ENCODE data around the gene ZNF771. TPM values are rescaled to one million over a fixed set of nuclear protein-coding genes. Genes with fewer than 3 reads are reported as not detected.

Gene ZNF771
- total and polyA plus RNA-seq, 9 of the 15 experiments (the other 6 are each of a cell fraction or from before 2014, with no cell fraction given): 1.5 to 12.6 (median 4.4) TPM

DNA sequence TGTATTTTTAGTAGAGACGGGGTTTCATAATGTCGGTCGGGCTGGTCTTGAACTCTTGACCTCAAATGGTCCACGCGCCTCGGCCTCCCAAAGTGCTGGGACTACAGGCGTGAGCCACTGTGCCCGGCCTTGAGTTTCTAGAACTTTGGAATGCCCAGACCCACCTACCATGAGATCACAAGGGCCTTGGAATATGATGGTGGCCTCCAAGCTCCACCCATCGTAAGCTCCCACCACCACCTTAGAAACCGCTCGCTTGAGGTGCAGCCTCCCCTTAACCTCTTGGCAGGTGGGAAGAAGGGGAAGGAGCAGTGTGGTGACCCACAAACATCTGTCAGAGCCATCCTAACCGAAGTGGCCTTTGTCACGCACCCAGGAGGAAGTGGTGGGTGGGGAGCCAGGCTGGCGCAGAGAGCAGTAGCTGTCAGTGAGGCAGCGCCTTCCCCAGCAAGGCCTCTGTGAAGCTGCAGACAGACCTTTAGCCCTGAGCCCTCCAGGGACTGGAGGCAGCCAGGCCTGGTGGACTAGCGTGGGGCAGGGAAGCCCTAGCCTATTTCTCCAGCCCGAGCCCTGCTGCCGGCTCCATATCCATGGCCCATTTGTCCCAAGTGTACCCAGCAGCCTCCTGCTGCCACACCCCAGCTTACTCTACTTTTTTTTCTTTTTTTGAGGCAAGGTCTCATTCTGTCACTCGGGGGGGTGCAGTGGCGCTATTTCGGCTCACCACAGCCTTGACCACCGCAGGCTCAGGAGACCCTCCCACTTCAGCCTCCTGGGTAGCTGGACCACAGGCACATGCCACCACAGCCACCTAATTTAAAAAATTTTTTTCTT is 51.4 kb downstream of the ZNF771 start:
- H3K27ac ChIP-seq (ENCODE audit: extremely low read depth, low read depth, low read length): no peak overlapping the region
- peak overlapping the region; percentile 32; the same call in 1 of the 2 replicates for H2AFZ ChIP-seq (ENCODE audit: low read depth, low read length)
- no peaks in the 10 kb centered on the region for H3K9me1 ChIP-seq (ENCODE audit: control insufficient read depth, insufficient read depth, low read length)
- BruUV-seq (replicated peaks): no TSS peak
- WGBS (ENCODE audit: insufficient coverage, low coverage, missing lambda C conversion rate): 86% methylated on average over 15 of the region's 22 CpGs
- no peak overlapping the region for H3K4me3 ChIP-seq
- ChIA-PET POLR2A (interaction anchor here (0.6 to 0.8 kb wide), 4 partner anchors 13 to 382 kb away, joined by 3 read pairs; partner anchors contain the start of gene SEPHS2), CTCF (ENCODE audit: low intra/inter-chr PET ratio) (no interaction called here)
- no peak for ATAC-seq
- no peaks in the 10 kb centered on the region for H3K79me2 ChIP-seq (ENCODE audit: control insufficient read depth, insufficient read depth, low read length)
- no peaks in the 10 kb centered on the region for H3K9me3 ChIP-seq (replicated peaks; ENCODE audit: control insufficient read depth, insufficient read depth, low read depth, low read length)
- peaks cover 0 to 7% of the 10 kb centered on the region in 2 experiments; a peak in 2 of 5 replicates for H3K4me1 ChIP-seq (replicated peaks in 1 of 2; ENCODE audit: control insufficient read depth in 2 of 2, insufficient read depth in 2 of 2, low read length in 2 of 2)
- in situ Hi-C loops (cut with MboI): no loop called here
- DNase-seq (ENCODE audit: extremely low read depth in 1 of 4, low spot score in 3 of 4): no peak
- H3K9ac ChIP-seq (ENCODE audit: insufficient read depth in 1 of 2, low read depth in 2 of 2, low read length in 2 of 2): peak overlapping the region in 1 of 2 experiments; percentile 68; a peak in 2 of 4 replicates
- H3K27me3 ChIP-seq (ENCODE audit: control insufficient read depth in 2 of 2, insufficient read depth in 2 of 2, low read length in 2 of 2): no peaks in the 10 kb centered on the region
- H3K36me3 ChIP-seq (ENCODE audit: control insufficient read depth, insufficient read depth, low read length): no peaks in the 10 kb centered on the region
- no peak for FAIRE-seq
- intact Hi-C loops (cut with micrococcal nuclease): no loop called here
- H3K4me2 ChIP-seq (ENCODE audit: insufficient read depth, low read length): no peak overlapping the region
- no peak for TF ChIP-seq NFATC3 (IDR thresholded peaks at IDR 0.05)
- no peak for TF ChIP-seq SMC3 (conservative IDR thresholded peaks at IDR 0.05; ENCODE audit: insufficient read depth, low read depth, low read length)
- TF ChIP-seq GABPB1 (CRISPR knock-in tag; IDR thresholded peaks at IDR 0.05): no peak
- TF ChIP-seq ZNF449 (CRISPR knock-in tag; IDR thresholded peaks at IDR 0.05): no peak
- TF ChIP-seq NFIC (IDR thresholded peaks at IDR 0.05): no peak
- TF ChIP-seq RNF2 (IDR thresholded peaks at IDR 0.05): no peak
- TF ChIP-seq CXXC5 (CRISPR knock-in tag; IDR thresholded peaks at IDR 0.05): no peak
- no peak for TF ChIP-seq WHSC1 (IDR thresholded peaks at IDR 0.05; ENCODE audit: low read length)
- no peak for TF ChIP-seq POLR2B (IDR thresholded peaks at IDR 0.05; ENCODE audit: low read depth, partially characterized antibody)
- TF ChIP-seq FOXA3 (CRISPR knock-in tag; conservative IDR thresholded peaks at IDR 0.05 in 1 of 2, IDR thresholded peaks at IDR 0.05 in 1 of 2): no peak
- TF ChIP-seq KDM1A (IDR thresholded peaks at IDR 0.05): no peak
- TF ChIP-seq GATAD2B (IDR thresholded peaks at IDR 0.05; ENCODE audit: borderline replicate concordance): no peak
- TF ChIP-seq CTCFL (IDR thresholded peaks at IDR 0.05; ENCODE audit: borderline replicate concordance, insufficient read depth, low read depth, low read length, poor library complexity, severe bottlenecking): no peak
- no peak for TF ChIP-seq KLF6 (CRISPR knock-in tag; IDR thresholded peaks at IDR 0.05; ENCODE audit: borderline replicate concordance)
- TF ChIP-seq, protein P1, sequence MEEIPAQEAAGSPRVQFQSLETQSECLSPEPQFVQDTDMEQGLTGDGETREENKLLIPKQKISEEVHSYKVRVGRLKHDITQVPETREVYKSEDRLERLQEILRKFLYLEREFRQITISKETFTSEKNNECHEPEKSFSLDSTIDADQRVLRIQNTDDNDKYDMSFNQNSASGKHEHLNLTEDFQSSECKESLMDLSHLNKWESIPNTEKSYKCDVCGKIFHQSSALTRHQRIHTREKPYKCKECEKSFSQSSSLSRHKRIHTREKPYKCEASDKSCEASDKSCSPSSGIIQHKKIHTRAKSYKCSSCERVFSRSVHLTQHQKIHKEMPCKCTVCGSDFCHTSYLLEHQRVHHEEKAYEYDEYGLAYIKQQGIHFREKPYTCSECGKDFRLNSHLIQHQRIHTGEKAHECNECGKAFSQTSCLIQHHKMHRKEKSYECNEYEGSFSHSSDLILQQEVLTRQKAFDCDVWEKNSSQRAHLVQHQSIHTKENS (CRISPR knock-in tag; IDR thresholded peaks at IDR 0.05): no peak
- H4K20me1 ChIP-seq (replicated peaks; ENCODE audit: control insufficient read depth, insufficient read depth, low read length): no peaks in the 10 kb centered on the region

All from K562 (cell line).